Prostate gland (tissue), 2 donors: ENCODE data around the gene ARHGEF37.

Source experiments
- CTCF ChIP-seq, 4 experiments: fragments of 200-600 bp in 2 of 4; fragments of 450-650 bp in 2 of 4; sonication (generic) in 2 of 4; IDR thresholded peaks; 1 replicate in 3 of 4; 2 replicates in 1 of 4; pipeline ENCODE4 v1.5.1; 2016 to 2019; ENCODE audit warnings: antibody characterized with exemption in 4 of 4, mild to moderate bottlenecking in 2 of 4, moderate library complexity in 2 of 4
- POLR2AphosphoS5 ChIP-seq: sonication (generic); formaldehyde crosslinking; IDR thresholded peaks from one replicate; pipeline ENCODE4 v1.6.1; 2017; ENCODE audit warnings: antibody characterized with exemption

GRCh38 chr5:149680810-149681221 lies 99.5 kb downstream of the ARHGEF37 start:
- TF ChIP-seq POLR2AphosphoS5: no peak
- TF ChIP-seq CTCF (IDR thresholded peaks at IDR 0.05): no peak
